Transverse colon (tissue), 4 donors: ENCODE measurements around the gene KCNF1.

ENCODE experiments used
- CTCF ChIP-seq, 5 experiments: fragments of 200-600 bp in 3 of 5; fragments of 450-650 bp in 2 of 5; sonication (generic) in 3 of 5; IDR thresholded peaks; 1 replicate in 2 of 5; 2 replicates in 3 of 5; pipeline ENCODE4 v1.5.1; 2016 to 2017; ENCODE audit warnings: antibody characterized with exemption in 5 of 5, inconsistent platforms in 3 of 5, mild to moderate bottlenecking in 2 of 5, moderate library complexity in 1 of 5
- EP300 ChIP-seq: sonication (generic); formaldehyde crosslinking; IDR thresholded peaks from one replicate; pipeline ENCODE4 v1.6.1; 2017; ENCODE audit warnings: antibody characterized with exemption, low read depth
- POLR2A ChIP-seq: fragments of 450-650 bp; IDR thresholded peaks from one replicate; pipeline ENCODE4 v1.6.1; 2016; ENCODE audit warnings: antibody characterized with exemption, mild to moderate bottlenecking, moderate library complexity
- POLR2AphosphoS5 ChIP-seq, 3 donors: sonication (generic); formaldehyde crosslinking; IDR thresholded peaks; one replicate each; pipeline ENCODE4 v1.6.1; 2016; ENCODE audit warnings: antibody characterized with exemption in 3 of 3

DNA sequence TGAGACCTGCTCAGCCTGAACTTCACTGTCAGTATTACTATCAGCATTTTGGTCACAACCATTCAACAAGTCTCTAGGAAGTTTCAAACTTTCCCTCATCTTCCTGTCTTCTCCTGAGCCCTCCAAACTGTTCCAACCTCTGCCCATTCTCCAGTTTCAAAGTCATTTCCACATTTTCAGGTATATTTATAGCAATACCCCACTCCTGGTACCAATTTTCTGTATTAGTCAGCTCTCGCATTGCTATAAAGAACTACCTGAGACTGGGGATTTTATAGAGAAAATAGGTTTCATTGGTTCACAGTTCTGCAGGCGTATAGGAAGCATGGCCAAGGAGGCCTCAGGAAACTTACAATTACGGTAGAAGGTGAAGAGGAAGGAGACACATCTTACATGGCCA is 27.3 kb downstream of the KCNF1 start:
- TF ChIP-seq CTCF (IDR thresholded peaks at IDR 0.05) (no peak), POLR2A (no peak), POLR2AphosphoS5 (IDR thresholded peaks at IDR 0.05) (no peak), EP300 (no peak)
